Mammary epithelial cell (primary cell): Measurements from ENCODE around the gene NPRL2.

Experiments
- EZH2 ChIP-seq: IDR thresholded peaks from 2 replicates; pipeline ENCODE4 v1.6.1; 2012; ENCODE audit warnings: low read length, inconsistent platforms, borderline replicate concordance
- TF ChIP-seq, protein P1 (sequence below), 2 donors: IDR thresholded peaks in 1 of 2; conservative IDR thresholded peaks in 1 of 2; 2 replicates each; pipeline ENCODE4 v1.5.1; 2011 to 2012; ENCODE audit warnings: inconsistent platforms in 2 of 2, low read length in 2 of 2, mild to moderate bottlenecking in 2 of 2, control low read depth in 1 of 2, low read depth in 1 of 2; ENCODE audit not compliant: insufficient read depth in 1 of 2; ENCODE audit errors: extremely low read depth in 1 of 2

GRCh38 chr3:50317300-50317699 lies 33.3 kb downstream of the NPRL2 start:
- TF ChIP-seq EZH2 = no peak
- TF ChIP-seq, protein P1, sequence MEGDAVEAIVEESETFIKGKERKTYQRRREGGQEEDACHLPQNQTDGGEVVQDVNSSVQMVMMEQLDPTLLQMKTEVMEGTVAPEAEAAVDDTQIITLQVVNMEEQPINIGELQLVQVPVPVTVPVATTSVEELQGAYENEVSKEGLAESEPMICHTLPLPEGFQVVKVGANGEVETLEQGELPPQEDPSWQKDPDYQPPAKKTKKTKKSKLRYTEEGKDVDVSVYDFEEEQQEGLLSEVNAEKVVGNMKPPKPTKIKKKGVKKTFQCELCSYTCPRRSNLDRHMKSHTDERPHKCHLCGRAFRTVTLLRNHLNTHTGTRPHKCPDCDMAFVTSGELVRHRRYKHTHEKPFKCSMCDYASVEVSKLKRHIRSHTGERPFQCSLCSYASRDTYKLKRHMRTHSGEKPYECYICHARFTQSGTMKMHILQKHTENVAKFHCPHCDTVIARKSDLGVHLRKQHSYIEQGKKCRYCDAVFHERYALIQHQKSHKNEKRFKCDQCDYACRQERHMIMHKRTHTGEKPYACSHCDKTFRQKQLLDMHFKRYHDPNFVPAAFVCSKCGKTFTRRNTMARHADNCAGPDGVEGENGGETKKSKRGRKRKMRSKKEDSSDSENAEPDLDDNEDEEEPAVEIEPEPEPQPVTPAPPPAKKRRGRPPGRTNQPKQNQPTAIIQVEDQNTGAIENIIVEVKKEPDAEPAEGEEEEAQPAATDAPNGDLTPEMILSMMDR (conservative IDR thresholded peaks at IDR 0.05 in 1 of 2, IDR thresholded peaks at IDR 0.05 in 1 of 2; ENCODE audit: extremely low read depth in 1 of 2, insufficient read depth in 1 of 2, low read depth in 1 of 2, low read length in 2 of 2) = no peak
